Fibroblast of pulmonary artery (primary cell): ENCODE results near the gene ARPC1A.
A peak's percentile ranks its signal among the peaks of the same experiment; 100 is the strongest.
"Not testable (repeated sequence)": the region's sequence is repeated elsewhere in the genome, so short reads cannot be mapped to it uniquely, and the experiment has no call there.

Experiments used
- DNase-seq: peaks from one replicate; pipeline ENCODE4 v3.0.0-alpha.2; 2010; ENCODE audit warnings: low read depth
- H3K4me3 ChIP-seq: replicated peaks from 2 replicates; pipeline ENCODE4 v1.5.1; 2011; ENCODE audit warnings: low read depth, mild to moderate bottlenecking, control low read depth, low read length, moderate library complexity
- CTCF ChIP-seq: IDR thresholded peaks from 2 replicates; pipeline ENCODE4 v1.5.1; 2011; ENCODE audit warnings: mild to moderate bottlenecking, control low read depth, low read length, inconsistent platforms; ENCODE audit errors: missing control alignments

The ARPC1A gene

GRCh38 chr7:99314504-99314903 lies 11.2 kb upstream of the ARPC1A start:
- H3K4me3 ChIP-seq = no peak overlapping the region
- TF ChIP-seq CTCF = no peak
- no peak for DNase-seq

DNA sequence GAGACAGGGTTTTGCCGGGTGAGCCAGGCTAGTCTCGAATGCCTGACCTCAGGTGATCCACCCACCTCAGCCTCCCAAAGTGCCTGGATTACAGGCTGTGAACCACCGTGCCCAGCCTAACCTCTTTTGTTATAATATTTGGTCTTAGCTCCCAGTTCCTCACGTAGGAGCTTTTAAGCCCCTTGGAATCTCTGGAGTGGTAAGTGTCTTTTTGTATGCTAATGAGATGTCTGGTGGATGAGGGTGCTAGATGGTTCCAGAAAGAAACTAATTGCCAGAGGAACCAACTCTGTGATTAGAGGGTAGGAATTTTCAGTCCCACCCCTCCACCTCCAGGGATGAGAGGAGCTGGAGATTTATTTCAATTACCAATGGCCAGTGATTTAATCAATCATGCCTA lies 5.3 kb upstream of the ARPC1A start:
- TF ChIP-seq CTCF = no peak
- no peak overlapping the region for H3K4me3 ChIP-seq
- DNase-seq = no peak

- not testable (repeated sequence) for H3K4me3 ChIP-seq, DNase-seq
These were observed 3.0 kb upstream of the ARPC1A start for GRCh38 chr7:99322659-99323058.

DNA sequence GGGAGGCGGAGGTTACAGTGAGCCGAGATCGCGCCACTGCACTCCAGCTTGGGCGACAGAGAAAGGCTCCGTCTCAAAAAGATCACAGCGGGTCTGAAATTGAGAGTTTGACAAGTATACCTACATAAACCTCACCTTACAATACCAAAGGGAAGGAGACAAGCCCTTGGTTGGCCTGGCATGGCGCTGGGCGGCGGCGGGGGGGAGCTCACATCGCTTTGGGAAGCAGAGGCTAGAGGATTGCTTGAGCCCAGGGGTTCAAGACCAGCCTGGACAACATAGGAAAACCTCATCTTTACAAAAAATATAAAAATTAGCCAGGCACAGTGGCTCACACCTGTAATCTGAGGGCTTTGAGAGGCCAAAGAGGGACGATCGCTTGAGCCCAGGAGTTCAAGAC lies 1.1 kb upstream of the ARPC1A start:
- TF ChIP-seq CTCF = no peak
- no peak for DNase-seq
- H3K4me3 ChIP-seq = peak overlapping the region; percentile 83

- no peak for DNase-seq
- TF ChIP-seq CTCF = no peak
- peak overlapping the region; percentile 83 for H3K4me3 ChIP-seq
These were observed 651 bp upstream of the ARPC1A start for GRCh38 chr7:99325001-99325493.

DNA sequence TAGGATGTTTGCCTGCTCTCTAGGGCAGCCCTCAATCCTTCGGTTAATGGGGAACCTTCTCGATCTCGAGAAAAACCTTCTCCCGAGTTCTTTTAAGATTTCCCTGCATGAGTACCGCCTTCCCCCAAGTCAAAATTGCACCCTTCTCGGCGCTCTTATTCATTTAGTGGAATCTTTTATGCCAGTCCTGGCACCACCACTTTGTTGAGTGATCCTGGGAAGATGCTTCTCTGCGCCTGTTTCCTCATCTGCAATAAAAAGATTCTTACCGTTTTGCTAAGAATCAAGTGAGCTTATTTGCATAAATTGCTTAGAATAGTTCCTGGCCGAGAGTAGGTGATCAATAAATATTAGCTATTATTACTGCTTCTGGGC lies 697 bp downstream of the ARPC1A start:
- TF ChIP-seq CTCF = no peak
- peak overlapping the region; percentile 83 for H3K4me3 ChIP-seq
- DNase-seq = no peak

- DNase-seq = peak; percentile 91
- peak overlapping the region; percentile 6 for H3K4me3 ChIP-seq
These were observed 4.7 kb downstream of the ARPC1A start for GRCh38 chr7:99330314-99330961.

- no peak overlapping the region for H3K4me3 ChIP-seq
- no peak for TF ChIP-seq CTCF
- no peak for DNase-seq
These were observed 5.3 kb downstream of the ARPC1A start for GRCh38 chr7:99331002-99331401.
